HepG2 (cell line): ENCODE data around the gene CSTB. TPM values are rescaled to one million over a fixed set of nuclear protein-coding genes. Genes with fewer than 3 reads are reported as not detected.

Source experiments
- DMAP1 ChIP-seq: IDR thresholded peaks from 2 replicates; pipeline ENCODE4 v1.6.1; 2016
- SMARCE1 ChIP-seq: fragments of 450-650 bp; IDR thresholded peaks from 2 replicates; pipeline ENCODE4 v1.6.1; 2017; ENCODE audit warnings: borderline replicate concordance
- SP1 ChIP-seq, 2 experiments: fragments of 450-650 bp in 1 of 2; sonication (generic) in 1 of 2; formaldehyde crosslinking in 1 of 2; IDR thresholded peaks; 2 replicates each; pipeline versions ENCODE4 v1.4.0 to v1.6.1; 2016 to 2020; ENCODE audit warnings: missing genetic modification reagents in 1 of 2
- TCF12 ChIP-seq, 2 experiments: fragments of 450-650 bp in 1 of 2; sonication (generic) in 1 of 2; formaldehyde crosslinking in 1 of 2; IDR thresholded peaks; 2 replicates each; pipeline versions ENCODE4 v1.6.1 to v1.8.0; 2017 to 2022; ENCODE audit warnings: antibody characterized with exemption in 1 of 2, mild to moderate bottlenecking in 1 of 2, missing genetic modification reagents in 1 of 2, moderate library complexity in 1 of 2
- TIGD3 ChIP-seq: sonication (generic); formaldehyde crosslinking; IDR thresholded peaks from 2 replicates; pipeline ENCODE4 v1.5.1; 2020; ENCODE audit warnings: mild to moderate bottlenecking, missing genetic modification reagents, borderline replicate concordance
- U2AF2 ChIP-seq: fragments of 200-400 bp; formaldehyde crosslinking; IDR thresholded peaks from 2 replicates; pipeline ENCODE4 v1.6.1; 2017; ENCODE audit warnings: low read depth, mild to moderate bottlenecking, low read length
- ZNF30 ChIP-seq: sonication (generic); formaldehyde crosslinking; IDR thresholded peaks from 2 replicates; pipeline ENCODE4 v1.5.0; 2020; ENCODE audit warnings: mild to moderate bottlenecking, missing genetic modification reagents
- ZNF318 ChIP-seq: sonication (generic); formaldehyde crosslinking; IDR thresholded peaks from 2 replicates; pipeline ENCODE4 v1.4.0; 2020; ENCODE audit warnings: mild to moderate bottlenecking, missing genetic modification reagents
- ZNF567 ChIP-seq: sonication (generic); formaldehyde crosslinking; IDR thresholded peaks from 2 replicates; pipeline ENCODE4 v1.8.1; 2023; ENCODE audit warnings: mild to moderate bottlenecking, missing genetic modification reagents, borderline replicate concordance
- polyA plus RNA-seq, 8 experiments: library from polyadenylated mRNA; depleted of rRNA in 3 of 8; stranded (reverse) in 7 of 8; unstranded in 1 of 8; fragments of >200 nt; fragmentation: Illumina TruSeq in 4 of 8; extraction: Trizol in 4 of 8; gene quantifications; 2 replicates each; pipeline versions ENCODE4 v1.2.1 to v1.2.3, GENCODE V29; 2011 to 2016; ENCODE audit warnings: low read depth in 4 of 8, missing spikeins in 1 of 8, mixed read lengths in 1 of 8; ENCODE audit not compliant: insufficient read depth in 1 of 8
- total RNA-seq, 5 experiments: library from RNA; depleted of rRNA; stranded (reverse); fragments of >200 nt; fragmentation: Illumina TruSeq; extraction: Trizol; gene quantifications; 2 replicates each; pipeline ENCODE4 v1.2.3, GENCODE V29; 2016; ENCODE audit warnings: low read depth in 1 of 5
- TF ChIP-seq, protein P1 (sequence below): sonication (generic); formaldehyde crosslinking; IDR thresholded peaks from 2 replicates; pipeline ENCODE4 v1.8.1; 2023; ENCODE audit warnings: mild to moderate bottlenecking, moderate library complexity, missing genetic modification reagents
- TF ChIP-seq, protein P2 (sequence below): fragments of 450-650 bp; IDR thresholded peaks from 2 replicates; pipeline ENCODE4 v1.6.1; 2017; ENCODE audit warnings: mild to moderate bottlenecking

Gene CSTB
- total and polyA plus RNA-seq, 2 of the 13 experiments (the other 11 are each of a cell fraction or from before 2014, with no cell fraction given): 11.7 to 94.1 TPM

DNA sequence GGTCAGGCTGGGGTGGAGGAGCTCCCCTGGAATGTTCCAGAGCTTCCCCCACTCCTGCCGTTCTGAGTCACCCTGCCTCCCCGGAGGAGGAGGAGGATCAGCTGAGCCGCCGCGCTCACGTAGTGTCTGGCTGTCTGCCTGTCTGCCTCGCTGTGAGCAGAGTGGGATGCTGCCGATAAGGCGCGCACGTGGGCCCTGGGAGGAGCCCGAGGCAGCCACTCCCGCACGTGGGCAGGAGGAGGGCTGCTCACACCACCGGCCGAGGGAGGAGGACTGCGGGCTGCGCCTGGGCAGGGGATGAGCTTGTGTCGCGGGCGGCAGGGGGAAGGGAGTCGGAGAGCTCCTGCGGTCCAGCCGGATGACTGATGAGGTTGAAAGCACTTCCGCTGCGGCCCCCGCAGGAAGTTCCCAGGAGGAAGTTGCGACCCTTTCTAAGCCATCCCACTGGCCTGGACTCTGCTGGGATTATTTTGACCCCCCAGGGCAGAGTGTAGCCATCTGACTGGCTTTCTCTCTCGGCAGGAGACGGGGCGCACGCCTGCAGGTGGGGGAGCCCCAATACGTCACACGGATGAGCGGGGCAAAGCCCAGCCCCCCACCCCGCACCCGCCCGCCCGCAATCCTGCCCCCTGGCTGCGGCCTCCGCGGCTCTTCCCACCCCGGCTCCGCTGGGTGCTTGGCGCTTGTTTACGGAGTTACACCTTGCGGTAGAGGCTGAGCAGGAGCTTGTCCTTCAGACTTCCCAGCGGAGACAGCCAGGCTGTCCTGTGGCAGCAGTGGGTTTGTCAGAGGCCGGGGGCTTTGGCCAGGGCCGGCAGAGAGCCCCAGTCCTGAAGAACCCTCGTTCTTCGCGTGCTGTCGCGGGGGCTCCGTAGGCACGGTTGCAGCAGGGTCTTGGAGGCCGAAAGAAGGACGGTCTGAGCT is 47.4 kb downstream of the CSTB start (continued):
- TF ChIP-seq ZNF318 (CRISPR knock-in tag) (0 out of 2 replicates have a peak, but pooled peaks have one; percentile 7), SMARCE1 (no peak), U2AF2 (no peak), ZNF567 (CRISPR knock-in tag) (peak; percentile 68; the same call in 1 of the 2 replicates), TCF12 (IDR thresholded peaks at IDR 0.05) (no peak), TCF12 (CRISPR knock-in tag; IDR thresholded peaks at IDR 0.05) (peak; percentile 83; the same call in 1 of the 2 replicates), ZNF30 (CRISPR knock-in tag) (no peak), TIGD3 (peak; percentile 77; the same call in 1 of the 2 replicates), SP1 (IDR thresholded peaks at IDR 0.05) (no peak), SP1 (CRISPR knock-in tag; IDR thresholded peaks at IDR 0.05) (peak; percentile 77), DMAP1 (CRISPR knock-in tag) (peak; percentile 96)
- TF ChIP-seq, protein P1, sequence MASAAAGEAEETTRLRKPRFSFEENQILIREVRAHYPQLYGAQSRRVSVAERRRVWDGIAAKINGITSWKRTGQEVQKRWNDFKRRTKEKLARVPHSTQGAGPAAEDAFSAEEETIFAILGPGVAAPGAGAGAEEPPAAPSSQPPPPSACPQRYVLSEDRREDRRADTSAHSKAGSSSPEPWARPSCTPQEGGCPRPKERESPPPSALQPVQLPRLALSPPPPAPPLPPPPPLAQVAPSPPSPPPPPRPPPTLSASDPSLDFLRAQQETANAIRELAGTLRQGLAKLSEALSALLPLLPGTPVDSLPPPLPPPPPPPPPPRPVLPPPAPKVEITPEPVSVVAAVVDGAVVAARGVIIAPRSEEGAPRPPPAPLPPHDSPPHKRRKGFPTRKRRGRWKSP: 0 out of 2 replicates have a peak, but pooled peaks have one; percentile 60
- TF ChIP-seq, protein P2, sequence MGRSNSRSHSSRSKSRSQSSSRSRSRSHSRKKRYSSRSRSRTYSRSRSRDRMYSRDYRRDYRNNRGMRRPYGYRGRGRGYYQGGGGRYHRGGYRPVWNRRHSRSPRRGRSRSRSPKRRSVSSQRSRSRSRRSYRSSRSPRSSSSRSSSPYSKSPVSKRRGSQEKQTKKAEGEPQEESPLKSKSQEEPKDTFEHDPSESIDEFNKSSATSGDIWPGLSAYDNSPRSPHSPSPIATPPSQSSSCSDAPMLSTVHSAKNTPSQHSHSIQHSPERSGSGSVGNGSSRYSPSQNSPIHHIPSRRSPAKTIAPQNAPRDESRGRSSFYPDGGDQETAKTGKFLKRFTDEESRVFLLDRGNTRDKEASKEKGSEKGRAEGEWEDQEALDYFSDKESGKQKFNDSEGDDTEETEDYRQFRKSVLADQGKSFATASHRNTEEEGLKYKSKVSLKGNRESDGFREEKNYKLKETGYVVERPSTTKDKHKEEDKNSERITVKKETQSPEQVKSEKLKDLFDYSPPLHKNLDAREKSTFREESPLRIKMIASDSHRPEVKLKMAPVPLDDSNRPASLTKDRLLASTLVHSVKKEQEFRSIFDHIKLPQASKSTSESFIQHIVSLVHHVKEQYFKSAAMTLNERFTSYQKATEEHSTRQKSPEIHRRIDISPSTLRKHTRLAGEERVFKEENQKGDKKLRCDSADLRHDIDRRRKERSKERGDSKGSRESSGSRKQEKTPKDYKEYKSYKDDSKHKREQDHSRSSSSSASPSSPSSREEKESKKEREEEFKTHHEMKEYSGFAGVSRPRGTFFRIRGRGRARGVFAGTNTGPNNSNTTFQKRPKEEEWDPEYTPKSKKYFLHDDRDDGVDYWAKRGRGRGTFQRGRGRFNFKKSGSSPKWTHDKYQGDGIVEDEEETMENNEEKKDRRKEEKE: no peak
